ENCODE results near the gene CASZ1. TPM values are rescaled to one million over a fixed set of nuclear protein-coding genes. Genes with fewer than 3 reads are reported as not detected.

CASZ1 gene
- total RNA-seq, 1 donor from 2014 or later: 50.3 TPM

DNA sequence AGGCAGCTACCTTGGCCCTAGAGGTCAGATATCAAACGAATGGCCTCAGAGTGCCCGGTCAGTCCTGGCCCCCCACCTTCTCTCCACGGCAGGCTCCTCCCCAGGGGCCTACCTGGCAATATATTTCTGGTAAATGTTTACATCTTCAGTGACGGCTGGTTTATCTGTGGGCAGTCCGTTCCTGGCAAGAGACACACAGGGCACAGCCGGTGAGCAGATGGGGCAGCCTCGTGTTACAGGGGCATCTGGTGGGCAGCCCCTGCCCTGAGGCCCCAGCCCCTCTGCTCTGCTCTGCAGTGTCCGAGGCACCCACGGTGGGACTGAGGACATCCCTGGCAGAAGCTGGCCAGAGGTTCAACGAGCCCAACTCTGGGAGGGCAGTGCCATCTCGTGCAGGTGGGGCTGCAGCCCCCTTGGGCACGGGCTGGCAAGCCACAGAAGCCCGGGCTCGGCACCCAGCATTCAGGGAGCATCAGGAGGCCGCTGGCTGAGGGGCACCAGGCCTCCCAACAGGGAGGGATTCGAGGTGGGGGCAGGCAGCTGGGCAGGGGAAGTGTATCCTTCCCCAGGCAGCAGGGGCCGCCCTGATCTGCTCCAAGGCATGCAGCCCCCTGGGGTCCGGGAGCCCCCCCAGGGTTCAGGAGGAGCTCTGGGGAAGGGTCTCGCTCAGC is 137.9 kb downstream of the CASZ1 start:
- intact Hi-C loops (cut with DNase I): no loop called here
- ATAC-seq (ENCODE audit: poor library complexity) (no peak), DNase-seq (no peak)

DNA sequence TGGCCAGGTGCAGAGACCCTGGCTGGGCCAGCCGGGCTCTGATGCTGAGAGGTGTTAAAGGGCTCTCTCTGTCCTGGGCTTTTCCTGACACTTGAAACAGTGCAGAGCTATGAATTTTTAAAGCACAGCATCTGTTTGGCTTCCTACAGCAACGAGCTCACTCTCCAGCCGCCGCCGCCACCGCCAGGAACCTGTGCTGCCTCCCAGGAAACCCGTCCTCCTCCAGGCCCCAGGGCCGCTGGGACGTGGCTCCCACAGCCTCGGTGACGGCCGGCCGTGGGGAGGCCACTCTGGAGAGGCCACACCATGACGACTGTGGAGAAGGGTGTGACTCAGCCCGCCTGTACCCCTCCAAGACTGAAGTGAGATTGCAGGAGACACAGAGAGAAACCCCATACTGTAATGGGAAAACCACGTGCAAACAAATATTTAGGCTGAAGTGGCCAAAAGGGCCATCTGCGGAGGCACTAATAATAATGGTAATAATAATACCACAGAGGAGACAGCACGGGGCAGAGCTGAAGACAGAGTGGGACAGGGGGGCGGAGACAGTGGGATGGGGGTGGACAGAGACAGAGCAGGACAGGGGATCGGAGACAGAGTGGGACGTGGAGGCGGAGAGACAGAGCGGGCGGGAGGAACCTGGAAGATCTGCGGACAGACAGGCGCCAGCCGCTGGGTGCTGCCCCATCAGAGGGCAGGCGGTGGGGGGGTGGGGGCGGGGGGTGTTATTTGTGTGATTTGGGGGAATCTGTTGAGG is 139.2 kb downstream of the CASZ1 start:
- intact Hi-C loops (cut with DNase I): no loop called here
- ATAC-seq (ENCODE audit: poor library complexity) (no peak), DNase-seq (no peak)

DNA sequence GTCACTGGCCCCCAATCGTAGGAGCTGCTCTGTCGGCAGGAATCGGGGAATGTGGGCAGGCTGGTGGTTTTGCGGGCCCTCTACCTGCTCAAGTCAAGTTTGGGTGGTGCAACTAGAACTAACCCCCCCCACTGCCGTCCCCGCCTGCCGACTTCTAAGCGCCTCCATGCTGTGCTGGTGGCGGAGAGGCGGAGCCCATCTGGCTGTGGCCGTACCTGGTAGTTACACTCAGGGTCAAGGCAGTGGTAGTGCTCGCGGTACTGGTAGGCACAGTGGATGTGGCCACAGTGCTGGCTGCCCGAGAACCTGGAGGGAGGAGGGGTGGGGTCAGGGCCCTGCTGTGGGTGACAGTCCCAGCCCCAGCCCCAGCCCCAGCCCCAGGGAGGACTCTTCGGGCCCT is 140.0 kb downstream of the CASZ1 start:
- DNase-seq (no peak), ATAC-seq (ENCODE audit: poor library complexity) (no peak)
- intact Hi-C loops (cut with DNase I): no loop called here

DNA sequence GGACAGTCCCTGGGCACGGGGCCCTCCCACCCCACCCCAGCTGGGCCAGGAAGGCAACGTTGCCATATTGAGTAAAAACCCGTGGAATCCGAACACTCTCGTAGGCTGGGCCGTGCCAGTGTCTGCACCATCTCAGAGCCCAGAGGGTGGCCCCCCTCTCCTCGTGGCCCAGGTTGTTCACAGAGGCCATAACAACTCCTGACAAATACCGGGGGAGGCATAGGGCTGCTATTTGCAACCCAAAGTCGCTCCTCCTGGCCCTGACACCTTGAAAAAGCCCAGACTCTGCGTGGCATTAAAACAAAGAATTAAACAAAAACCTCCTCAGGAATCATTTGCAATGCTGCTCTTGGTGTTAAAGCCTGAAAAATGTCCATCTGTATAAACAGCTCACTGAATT is 141.4 kb downstream of the CASZ1 start:
- ATAC-seq (ENCODE audit: poor library complexity): no peak
- intact Hi-C loops (cut with DNase I): no loop called here
- no peak for DNase-seq

DNA sequence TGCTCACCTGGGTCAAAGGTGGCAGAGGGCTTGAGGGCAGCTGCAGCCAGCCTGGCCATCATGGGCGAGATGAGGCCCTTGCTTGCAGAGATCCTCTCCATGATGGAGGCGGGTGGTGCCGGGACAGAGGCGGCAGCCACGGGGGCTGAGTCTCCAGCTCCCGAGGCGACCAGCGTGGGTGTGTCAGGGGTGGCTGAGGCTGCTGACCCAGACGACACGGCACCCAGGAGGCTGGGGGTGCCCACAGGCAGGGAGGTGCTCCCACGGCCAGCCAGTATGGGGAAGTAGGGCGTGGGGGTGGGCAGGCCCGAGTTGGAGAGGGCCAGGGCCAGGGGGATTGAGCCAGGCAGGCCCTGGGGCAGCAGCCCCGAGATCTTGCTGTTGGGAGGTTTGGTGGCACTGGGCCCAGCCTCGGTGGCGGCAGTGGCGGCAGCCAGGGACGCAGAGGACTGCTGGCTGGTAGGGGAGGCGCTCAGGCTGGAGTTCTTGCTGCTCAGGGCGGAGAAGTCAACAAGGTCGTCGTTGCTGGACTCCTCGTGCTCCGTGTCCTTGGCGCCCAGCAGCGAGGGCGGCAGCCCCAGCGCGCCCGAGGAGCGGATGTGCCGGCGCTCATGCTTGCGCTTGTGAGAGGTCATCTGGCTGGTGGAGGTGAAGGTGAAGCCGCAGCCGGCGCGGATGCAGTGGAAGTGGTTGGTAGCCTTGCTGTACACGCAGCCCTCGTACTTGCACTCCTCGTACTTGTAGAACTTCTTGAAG is 142.9 kb downstream of the CASZ1 start:
- no peak for DNase-seq
- peak; percentile 12 for ATAC-seq (ENCODE audit: poor library complexity)
- intact Hi-C loops (cut with DNase I): no loop called here

DNA sequence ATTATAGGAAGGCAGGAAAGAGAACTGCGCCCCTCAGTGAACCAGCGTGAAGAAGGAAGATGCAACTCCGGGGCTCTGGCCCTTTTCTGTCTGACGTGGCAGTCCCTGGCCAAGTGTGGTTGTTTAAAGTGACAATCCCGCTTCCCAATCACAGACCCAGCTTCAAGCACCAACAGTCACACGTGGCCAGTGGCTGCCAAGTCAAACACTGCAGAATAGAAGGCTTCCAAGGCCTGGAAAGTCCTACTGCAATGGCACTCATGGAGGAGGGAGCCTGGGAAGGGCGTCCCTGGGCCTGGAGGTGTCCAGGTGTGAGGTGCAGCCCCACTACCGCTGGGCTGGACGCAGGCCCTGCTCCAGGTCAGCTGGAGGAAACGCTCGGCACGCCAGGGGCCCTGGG is 143.8 kb downstream of the CASZ1 start:
- no peak for ATAC-seq (ENCODE audit: poor library complexity)
- intact Hi-C loops (cut with DNase I): no loop called here
- no peak for DNase-seq

DNA sequence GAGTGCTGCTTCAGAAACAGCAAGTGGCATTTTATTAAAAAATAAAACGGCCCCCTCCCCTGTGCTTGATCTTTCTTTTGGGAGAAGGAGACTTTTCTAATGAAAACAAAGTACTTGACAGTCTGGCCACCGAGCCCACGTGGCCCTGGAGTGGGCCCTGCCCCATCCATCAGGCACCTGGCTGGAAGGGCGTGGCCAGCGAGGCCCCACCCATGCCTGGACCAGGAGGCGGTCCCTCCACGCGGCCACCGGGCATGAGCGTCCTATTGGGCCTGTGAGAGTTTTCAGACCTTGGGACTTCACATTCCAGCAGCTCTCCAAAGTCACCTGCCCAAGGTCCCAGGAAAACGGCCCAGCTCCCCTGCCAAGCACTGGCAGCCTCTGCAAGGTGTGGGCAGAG is 144.7 kb downstream of the CASZ1 start:
- intact Hi-C loops (cut with DNase I): no loop called here
- ATAC-seq (ENCODE audit: poor library complexity) (no peak), DNase-seq (no peak)

DNA sequence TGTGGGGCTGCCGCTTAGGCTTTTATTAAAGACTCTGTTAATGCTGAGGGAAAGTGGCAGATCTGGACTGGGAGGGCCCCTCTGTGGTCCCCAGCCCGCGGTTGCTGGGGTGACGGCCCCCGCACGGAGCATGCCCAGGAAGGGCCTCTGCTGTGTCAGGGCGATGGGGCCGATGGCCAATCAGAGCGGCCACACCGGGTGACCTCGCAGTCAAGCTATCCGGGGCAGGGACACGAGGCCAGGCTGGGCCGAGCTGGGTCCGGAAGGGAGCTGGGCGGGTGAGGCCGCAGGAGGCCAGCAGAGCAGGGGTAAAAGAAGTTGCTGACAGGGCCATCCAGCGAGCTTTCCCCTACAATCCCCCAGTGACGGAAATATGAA is 145.1 kb downstream of the CASZ1 start:
- intact Hi-C loops (cut with DNase I): no loop called here
- ATAC-seq (ENCODE audit: poor library complexity): no peak
- DNase-seq: no peak

DNA sequence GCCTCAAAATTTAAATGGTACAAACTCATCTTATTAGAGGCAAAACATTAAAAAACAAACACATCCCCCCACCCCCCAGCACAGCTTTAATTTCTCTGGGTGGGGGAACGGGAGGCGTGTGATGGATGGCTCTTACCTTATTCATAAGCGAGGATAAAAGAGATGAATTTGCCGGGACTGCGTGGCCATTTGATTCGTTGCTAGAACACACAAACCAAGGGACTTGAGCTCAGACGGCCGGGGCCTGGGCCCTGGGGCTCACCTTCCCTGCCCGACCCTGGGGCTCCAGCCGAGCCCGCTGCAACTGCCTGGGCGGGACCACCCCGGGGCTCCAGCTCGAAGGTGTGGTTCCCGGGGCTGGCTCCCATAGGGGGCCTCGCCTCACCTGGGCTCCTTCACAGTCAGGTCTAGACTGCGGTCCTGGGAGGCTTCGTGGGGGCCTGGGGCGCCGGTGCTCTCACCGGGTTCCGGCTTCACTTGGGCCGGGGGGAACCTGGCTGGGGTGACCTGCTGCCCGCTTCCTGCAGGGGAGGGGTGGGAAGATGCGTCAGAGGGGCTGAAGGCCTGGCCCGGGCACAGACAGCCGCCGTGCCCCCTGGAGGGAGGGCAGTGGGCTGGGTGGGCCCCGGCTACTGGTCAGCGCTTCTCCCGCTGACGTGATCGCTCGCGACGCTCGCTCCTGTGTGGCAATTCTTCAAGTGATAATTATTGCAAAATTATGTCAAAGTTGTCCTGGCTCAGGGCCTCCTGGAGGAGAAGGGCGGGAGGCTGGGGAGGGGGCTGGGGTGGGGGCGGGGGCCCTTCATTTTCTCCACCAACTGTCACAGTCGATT is 145.7 kb downstream of the CASZ1 start:
- DNase-seq: no peak
- ATAC-seq (ENCODE audit: poor library complexity): no peak
- intact Hi-C loops (cut with DNase I): no loop called here

DNA sequence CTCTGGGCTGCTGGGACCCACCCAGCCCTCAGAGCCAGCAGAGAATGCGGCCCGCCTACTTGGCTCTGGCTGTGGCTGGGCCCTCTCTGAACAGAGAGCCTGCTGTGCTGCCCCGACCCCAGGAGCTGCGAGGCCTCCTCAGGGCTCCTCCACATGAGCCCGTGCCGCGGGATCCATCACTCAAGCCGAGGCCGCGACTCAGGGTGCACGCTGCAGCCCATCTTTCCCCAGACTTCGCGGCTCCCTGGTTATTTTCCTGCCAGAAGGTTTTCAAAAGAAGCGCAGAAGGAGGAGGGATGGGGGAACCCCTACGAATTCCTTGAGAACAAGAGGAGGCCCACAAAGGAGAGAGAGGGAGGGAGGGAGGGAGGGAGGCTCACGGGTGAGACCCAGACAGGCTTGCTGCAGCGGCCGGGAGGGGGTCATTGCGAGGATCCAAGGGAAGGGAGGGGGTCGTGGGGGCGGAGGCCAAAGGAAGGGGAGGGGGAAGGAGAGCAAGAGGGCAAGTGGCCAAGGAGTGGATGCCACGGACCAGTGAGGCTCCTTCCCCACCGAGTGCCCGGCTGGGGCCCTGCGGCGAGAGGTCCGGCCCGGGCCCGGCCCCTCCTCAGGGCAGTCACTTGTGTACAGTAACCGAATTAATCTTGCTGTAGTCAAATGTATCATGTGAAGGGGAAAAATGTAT is 146.8 kb downstream of the CASZ1 start:
- ATAC-seq (ENCODE audit: poor library complexity): no peak
- intact Hi-C loops (cut with DNase I): no loop called here
- DNase-seq: no peak

DNA sequence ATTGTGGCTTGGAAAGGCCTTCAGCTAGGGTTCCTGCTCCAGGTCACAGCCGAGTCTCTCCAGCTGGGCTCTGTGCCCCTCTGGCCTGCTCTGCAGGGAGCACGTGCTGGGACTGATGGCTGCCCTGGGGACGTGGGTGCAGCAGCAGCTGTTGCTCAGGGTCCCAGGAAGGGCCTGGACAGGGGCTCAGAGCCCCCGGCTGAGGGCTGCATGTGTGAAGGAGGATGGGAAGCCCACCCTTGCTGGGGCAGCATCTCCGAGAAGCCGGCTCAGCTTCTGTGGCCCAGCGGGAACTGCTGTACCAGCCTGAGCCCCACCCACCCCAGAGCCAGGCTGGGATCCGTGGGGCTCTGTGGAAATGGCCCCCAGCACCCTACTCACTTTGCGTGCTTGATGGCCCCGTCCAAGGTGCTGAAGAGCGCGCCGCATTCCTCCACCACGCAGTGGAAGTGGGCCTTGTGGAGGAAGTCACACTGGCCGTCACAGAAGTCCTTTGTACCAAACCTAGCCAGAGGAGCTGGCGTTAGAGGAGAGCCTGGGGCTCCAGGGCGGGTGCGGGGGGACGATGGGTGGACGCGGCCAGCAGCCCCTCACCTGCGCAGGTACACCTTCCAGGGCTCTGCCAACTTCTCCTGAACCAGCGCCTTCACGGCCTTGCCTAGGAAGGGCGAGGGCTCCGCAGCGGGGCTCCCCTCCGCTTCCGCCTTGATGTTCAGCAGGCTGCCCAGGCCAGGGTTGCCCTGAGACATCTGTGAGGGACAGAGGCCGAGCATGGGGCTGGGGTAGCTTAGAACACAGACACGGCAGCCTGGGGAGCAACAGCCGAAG is 147.5 kb downstream of the CASZ1 start:
- DNase-seq (no peak), ATAC-seq (ENCODE audit: poor library complexity) (no peak)
- intact Hi-C loops (cut with DNase I): no loop called here

DNA sequence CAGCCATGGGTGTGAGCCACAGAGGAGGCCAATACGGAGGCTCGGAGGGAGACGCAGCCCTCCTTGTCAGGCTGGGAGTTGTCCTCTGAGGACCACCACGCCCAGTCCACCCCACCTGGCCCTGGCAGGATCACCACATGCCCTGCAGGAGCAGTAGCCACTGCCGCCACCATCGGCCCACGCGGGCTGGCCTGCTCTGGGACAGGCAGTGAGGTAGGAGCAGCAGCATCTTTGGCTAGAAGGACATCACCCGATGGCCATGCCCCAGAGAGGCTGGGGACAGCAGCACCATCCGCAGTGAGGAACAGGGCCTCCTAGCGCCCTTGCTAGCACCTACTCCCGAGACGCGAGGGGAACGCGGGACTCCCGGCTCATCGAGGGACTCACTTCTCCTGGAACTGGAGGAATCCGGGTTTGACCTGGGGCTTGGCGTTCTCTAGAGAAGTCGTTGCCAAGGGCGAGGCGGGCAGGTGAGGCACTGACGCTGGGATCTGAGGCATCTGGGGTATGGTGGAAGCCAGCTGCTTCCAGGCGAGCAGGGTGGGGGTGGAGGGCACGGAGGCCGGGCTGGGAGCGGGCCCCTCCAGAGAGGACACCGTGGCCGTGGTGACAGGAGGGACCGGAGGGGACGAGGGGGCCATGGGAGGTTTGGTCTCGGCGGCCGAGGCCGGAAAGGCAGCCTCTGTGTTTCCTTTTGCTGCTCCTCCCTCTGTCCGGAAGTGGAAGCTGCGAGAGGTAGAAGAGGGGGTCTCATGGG is 148.9 kb downstream of the CASZ1 start:
- intact Hi-C loops (cut with DNase I): no loop called here
- no peak for ATAC-seq (ENCODE audit: poor library complexity)
- DNase-seq: no peak

DNA sequence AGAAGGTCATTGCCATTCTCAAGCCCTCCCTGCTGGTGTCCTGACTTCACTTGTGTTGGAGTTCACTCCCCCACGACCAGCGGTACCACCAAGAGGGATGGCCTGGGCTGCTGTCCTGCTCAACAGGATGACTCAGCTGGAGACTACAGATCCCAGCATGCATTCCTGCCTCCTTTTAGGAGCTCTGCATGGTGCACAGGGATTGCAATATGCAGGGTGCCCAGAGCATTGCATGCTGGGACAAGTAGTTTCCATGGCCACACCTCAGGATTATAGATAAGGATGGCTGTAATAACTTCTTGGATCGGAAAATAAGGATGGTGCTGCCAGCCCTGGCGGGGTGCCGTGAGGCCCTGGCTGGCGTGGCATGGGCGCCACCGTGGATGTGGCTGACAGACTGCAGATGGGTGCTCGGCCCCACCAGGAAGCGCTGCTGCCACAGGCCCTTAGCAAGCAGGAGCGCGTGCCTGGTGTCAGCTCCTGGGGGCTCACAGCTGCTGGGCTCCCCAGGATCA is 150.0 kb downstream of the CASZ1 start:
- peak; percentile 81 for ATAC-seq (ENCODE audit: poor library complexity)
- intact Hi-C loops (cut with DNase I): no loop called here
- DNase-seq: peak; percentile 71

DNA sequence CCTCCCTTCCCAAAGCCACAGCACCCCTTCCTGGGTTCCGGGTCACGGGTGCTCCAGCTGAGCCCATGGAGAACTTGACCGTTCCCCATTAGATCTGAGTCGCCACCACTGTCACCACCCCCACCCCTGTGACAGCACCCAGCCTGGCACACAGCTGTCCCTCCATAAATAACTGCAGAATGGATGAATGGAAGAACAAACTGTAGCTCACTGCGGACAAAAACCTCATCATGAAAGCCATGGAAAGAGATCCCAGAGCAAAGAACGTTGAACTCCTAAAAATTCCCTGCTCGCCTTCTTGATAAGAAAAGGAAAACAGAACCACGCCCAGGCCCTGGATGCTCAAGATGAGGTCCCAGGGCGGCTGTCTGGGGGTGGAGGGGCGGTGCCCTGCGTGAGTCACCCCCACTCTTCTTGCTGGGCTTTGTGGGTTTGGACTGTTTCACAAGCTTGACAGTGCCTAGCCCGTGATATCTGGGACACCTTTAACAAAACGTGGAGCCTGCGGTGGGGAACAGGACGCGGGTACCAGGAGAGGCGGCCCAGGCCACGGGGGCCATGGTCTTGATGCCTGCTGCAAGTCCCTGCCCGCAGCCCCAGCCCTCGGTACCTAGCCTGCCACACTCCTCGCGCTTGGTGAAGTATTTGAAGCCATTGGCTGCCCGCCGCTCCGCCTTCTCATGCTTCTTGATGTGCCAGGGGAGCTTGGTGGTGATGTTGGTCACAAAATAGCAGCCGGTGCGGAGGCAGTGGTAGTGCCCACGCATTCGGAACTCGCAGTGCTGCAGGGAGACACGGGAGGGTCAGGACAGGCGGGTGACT is 151.9 kb downstream of the CASZ1 start:
- intact Hi-C loops (cut with DNase I): no loop called here
- ATAC-seq (ENCODE audit: poor library complexity) (no peak), DNase-seq (no peak)

DNA sequence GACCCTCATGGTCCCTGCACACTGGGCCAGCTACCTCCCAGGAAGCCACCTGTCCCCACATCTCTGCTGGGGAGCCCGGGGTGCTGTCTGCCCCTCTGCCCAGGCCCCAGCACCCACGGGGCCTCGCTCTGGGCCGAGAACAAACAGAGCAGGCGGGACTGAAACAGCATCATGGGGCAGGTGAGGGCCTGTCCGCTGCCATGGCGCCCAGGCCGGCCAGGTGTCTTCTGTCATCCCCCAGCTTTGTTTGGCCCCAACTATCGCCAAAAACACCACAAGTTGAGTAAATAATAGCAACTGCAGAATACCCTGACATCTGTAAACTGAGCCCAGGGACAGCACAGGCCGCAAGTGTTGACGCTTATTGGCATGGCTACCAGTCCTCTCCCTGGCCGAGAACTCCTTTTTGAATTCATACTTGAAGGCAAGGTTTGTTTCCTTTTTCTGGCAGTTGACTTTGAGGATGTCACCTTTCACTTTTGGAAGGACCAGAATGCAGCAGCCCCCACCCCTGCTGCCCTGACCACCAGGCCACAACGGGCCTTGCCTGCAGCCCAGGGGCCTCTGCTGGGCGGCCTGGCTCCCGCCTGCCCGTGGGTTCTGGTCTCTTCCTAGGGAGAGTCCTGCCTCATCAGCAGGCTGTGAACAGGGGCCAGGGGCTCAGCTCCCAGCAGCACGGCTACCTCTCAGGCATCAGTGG is 152.7 kb downstream of the CASZ1 start:
- intact Hi-C loops (cut with DNase I): no loop called here
- DNase-seq (no peak), ATAC-seq (ENCODE audit: poor library complexity) (no peak)

All from Right ventricle myocardium superior (tissue), 1 donor.